GM18520 (cell line): Measurements from ENCODE around the gene ZNF669.
A peak's percentile ranks its signal among the peaks of the same experiment; 100 is the strongest.
"Not testable (repeated sequence)": the region's sequence is repeated elsewhere in the genome, so short reads cannot be mapped to it uniquely, and the experiment has no call there.

ENCODE experiments used
- ATAC-seq: cut with Tn5 transposase; IDR thresholded peaks from one replicate; pipeline ENCODE4 v1.9.1; 2021; ENCODE audit not compliant: unreplicated experiment

Gene ZNF669

GRCh38 chr1:247103859-247104591, at the start of gene ZNF669:
Gene ZNF669, minus strand, starts transcription at chr1:247104356. Its CDS starts 157 bp downstream, at chr1:247104199.
- peak; percentile 97 for ATAC-seq

DNA sequence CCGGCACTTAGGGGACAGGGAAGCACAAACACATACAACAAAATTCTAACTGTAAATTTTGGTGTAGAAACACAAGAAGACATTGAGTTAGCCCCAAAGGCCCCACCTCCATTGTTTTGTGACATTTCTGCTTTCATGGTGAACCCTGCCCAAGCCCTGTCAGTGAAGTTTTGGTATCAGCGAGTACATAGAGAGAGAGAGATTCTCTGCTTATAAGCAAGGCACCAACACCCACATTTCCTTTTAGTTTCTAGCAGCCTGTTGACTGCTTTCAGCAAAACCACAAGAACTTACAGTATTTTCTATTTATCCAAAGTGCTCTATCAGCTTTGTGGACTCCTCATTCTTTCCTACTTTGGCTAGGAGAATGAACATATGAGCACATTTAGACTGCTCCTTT, 43.6 kb upstream of the ZNF669 start:
- ATAC-seq: no peak

DNA sequence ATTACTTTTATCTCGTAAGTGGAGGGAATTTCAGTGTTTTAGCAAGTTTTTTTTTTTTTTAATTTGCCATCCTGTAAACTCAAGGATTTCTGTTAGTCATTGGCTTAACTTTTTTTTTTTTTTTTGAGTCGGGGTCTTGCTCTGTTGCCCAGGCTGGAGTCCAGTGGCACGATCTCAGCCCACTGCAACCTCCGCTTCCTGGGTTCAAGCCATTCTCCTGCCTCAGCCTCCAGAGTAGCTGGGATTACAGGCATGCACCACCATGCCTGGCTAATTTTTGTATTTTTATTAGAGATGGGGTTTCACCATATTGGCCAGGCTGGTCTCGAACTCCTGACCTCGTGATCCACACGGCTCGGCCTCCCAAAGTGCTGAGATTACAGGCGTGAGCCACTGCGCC, 43.0 kb upstream of the ZNF669 start:
- ATAC-seq: not testable (repeated sequence)

DNA sequence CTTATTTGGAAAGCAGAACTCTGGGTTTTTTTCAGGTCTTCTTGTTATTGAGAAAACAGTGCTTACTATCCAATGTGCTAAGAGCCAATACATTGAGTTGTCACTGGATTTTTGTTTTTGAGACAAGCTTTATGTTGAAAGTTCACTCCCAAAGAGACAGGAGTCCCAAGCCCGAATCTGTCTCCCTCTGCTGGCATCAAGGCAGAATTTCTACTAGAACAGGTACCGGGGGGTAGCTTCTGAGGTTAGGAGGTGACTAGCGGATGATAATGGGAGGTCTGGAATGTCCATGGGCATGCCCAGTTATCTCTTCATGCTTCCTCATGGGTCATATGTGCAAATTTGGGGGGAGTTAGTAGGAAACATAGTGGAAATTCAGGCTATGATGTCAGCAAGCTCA, 42.5 kb upstream of the ZNF669 start:
- no peak for ATAC-seq

DNA sequence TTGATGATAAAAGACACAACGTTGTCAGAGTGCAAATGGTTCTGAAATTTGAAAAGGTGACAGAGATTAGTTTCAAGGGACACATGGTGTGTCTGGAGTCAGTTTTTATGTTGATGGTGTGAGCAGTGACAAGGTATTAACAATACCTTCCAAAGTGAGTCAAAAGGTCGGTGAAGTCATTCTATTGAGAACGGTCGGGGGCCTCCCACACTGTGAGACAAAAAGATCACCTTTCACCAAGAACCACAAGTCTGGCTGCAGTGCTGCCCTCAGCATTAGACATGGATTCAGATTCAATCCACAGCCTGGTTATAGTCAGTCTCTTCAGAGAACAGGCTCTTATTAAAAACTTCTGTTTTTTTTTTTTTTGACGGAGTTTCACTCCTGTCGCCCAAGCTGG, 41.1 kb upstream of the ZNF669 start:
- ATAC-seq: no peak

DNA sequence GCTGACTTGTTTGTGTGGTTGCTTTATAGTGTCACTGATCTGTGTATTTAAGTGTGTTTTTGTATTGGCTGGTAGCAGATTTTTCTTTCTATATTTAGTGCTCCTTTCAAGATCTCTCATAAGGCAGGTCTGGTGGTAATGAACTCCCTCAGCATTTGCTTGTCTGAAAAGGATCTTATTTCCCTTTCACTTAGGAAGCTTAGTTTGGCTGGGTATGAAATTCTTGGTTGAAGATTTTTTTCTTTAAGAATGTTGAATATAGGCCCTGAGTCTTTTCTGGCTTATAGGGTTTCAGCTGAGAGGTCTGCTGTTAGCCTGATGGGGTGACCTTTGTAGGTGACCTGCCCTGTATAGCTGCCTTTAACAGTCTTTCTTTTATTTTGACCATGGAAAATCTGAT, 35.4 kb upstream of the ZNF669 start:
- ATAC-seq: not testable (repeated sequence)

- ATAC-seq: no peak
Observed at GRCh38 chr1:247131236-247131635, 27.1 kb upstream of the ZNF669 start.

DNA sequence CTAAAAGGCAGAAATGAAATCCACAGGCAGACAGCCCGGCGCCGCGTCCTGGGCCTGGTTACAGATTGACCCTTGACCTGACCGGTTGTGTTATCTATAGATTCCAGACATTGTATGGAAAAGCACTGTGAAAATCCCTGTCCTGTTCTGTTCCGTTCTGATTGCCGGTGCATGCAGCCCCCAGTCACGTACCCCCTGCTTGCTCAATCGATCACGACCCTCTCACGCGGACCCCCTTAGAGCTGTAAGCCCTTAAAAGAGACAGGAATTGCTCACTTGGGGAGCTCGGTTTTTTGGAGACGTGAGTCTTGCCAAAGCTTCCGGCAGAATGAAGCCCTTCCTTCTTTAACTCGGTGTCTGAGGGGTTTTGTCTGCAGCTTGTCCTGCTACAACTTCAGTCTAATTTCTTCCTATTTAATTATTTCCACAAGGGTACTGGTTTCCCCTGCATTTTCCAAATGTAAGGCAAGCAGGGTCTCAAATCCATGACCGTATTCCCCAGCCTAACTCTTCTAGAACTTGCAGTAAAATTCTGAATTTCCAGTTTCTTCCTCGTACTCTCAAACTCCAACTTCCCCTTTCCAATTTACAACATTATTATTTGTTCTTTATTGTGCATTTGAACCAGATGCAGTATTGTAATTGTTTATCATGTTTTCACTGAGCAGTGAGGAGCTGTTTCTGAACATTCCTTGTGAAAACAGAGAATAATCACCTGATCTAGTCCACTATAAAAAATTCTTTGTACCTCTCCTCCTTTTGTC, 23.5 kb upstream of the ZNF669 start:
- not testable (repeated sequence) for ATAC-seq

- peak; percentile 25 for ATAC-seq
Observed at GRCh38 chr1:247126601-247127000, 22.4 kb upstream of the ZNF669 start.

GRCh38 chr1:247126166-247126565, 22.0 kb upstream of the ZNF669 start:
- peak; percentile 98 for ATAC-seq

- no peak for ATAC-seq
Observed at GRCh38 chr1:247121382-247121781, 17.2 kb upstream of the ZNF669 start.

GRCh38 chr1:247120408-247120668, 16.2 kb upstream of the ZNF669 start:
- ATAC-seq: not testable (repeated sequence)

- no peak for ATAC-seq
Observed at GRCh38 chr1:247119600-247120407, 15.6 kb upstream of the ZNF669 start.

DNA sequence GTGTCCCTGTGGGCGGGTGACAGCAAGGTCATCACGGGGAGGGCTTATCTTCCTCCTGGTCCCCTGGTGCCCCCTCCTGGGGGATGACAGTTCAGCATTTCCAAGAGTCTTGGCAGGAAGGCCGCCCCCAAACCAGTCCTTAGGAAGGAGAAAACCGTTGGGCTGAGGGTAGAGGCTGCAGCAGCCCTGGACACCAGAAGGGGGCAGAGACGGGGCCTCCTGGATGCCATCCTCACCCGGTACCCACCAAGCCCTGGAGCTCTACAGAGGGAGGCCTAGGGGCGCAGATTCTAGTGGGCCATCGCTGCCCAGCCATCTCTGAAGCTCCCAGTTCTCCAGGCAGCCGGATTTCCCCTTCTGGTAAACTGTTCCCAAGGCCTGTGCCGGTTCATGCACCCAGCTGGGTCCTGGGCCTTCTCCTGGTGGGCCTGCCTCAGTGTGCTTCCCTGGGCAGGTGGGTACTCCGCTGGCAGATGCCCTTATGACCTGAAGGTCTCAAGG, 14.8 kb upstream of the ZNF669 start:
- no peak for ATAC-seq

DNA sequence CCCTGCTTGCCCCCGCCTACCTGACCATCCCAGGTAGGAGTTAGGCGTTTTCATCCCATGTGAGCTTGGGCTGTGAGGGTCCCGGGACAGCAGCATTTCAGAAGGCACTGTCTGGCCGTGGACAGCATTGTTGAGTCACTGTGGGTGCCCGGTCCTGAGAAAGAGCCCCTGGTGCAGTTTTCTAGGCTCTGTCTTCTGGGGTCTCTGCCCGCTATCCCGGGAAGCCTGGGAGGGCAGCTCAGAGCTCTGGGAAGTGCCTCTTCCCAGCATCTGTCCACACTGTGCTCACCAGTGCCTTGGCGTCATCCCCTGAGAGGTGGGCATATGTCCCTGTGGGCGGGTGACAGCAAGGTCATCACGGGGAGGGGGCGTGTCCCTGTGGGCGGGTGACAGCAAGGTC, 11.4 kb upstream of the ZNF669 start:
- no peak for ATAC-seq

GRCh38 chr1:247115141-247115510, 11.0 kb upstream of the ZNF669 start:
- ATAC-seq: no peak

GRCh38 chr1:247114351-247115140, 10.4 kb upstream of the ZNF669 start:
- ATAC-seq: no peak

DNA sequence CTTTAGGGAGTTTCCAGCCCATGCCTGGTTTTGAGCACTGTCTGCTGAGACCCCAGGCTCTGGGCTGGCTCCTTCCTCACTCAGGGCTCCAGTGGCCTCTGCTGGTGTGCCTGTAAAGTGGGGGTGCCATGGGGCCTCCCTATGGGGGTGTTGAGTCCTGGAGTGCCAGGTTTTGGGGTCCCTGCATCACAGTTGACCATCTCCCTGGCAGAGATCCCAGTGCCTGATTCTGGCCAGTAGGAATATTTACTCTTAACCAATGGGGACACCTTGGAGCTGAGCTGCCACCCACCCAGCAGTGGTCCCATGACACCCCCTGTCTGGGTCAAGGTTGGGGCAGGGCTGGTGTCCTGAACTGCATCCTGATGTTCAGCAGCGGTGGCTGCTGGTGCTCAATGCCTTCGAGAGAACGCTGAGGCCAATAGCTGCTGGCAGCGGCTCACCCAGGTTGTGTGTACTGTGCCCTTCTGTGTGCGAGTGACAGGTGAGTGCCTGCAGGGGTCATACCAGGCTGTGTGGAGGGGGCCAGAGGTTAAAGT, 9.6 kb upstream of the ZNF669 start:
- ATAC-seq: no peak

DNA sequence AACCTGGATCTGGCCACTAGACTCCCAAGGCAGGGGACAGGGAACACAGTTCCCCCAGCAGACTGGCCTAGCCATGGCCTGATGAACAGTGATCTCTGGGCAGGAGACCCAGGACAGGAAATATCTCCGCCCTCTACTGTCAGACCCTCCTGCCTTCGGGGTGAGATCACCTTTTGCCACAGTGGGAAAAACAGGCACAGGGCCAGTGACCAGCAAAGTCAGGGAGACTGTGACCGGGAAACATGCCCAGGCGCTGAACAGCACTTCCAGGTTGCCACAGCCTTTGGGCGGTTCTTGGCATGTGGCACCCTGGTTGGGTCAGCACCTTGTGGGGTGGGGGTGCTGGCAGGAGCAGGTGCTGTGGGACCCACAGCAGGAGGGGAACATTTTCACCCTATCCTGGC, 8.9 kb upstream of the ZNF669 start:
- no peak for ATAC-seq

DNA sequence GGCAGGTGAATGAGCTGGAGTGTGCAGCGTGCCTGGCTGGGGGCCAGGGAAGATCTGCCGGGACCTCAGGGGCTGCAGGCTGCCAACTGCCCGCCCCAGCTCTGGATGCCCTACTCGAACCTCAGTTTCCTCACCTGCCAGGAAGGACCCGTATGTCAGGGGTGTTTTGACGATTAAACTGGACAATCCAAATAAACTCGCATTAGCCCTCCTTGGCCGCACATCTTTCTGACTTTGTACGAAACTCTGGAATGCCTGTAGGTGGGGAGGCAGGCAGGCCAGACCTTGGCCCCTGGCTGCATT, 8.3 kb upstream of the ZNF669 start:
- ATAC-seq: no peak
